GM19395 (cell line): Measurements from ENCODE around the gene MCCC2.
"Not testable (repeated sequence)": the region's sequence is repeated elsewhere in the genome, so short reads cannot be mapped to it uniquely, and the experiment has no call there.

Source experiments
- ATAC-seq: cut with Tn5 transposase; IDR thresholded peaks from one replicate; pipeline ENCODE4 v1.9.1; 2021; ENCODE audit warnings: mild to moderate bottlenecking, moderate library complexity; ENCODE audit not compliant: unreplicated experiment

MCCC2 gene

GRCh38 chr5:71658916-71659662 is 71.9 kb downstream of the MCCC2 start:
- no peak for ATAC-seq

DNA sequence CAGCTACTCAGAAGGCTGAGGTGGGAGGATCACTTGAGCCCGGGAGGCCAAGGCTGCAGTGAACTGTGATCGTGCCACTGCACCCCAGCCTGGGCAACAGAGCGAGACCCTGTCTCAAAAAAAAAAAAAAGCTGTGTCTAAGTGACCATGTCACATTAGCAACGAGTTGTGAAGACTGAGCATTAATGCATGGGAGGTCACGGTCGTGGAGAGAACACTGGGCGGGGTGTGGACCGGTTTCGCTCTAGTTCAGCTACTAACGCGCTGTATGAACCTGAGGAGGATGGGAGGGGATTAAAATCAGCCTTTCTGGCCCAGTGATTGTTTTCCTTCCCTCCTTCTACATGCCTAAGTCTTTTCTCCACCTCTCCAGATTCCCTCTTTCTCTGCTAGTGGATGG is 75.2 kb downstream of the MCCC2 start:
- no peak for ATAC-seq

GRCh38 chr5:71663191-71663969 is 76.2 kb downstream of the MCCC2 start:
- ATAC-seq = no peak

GRCh38 chr5:71664615-71665014 is 77.5 kb downstream of the MCCC2 start:
- ATAC-seq = not testable (repeated sequence)

DNA sequence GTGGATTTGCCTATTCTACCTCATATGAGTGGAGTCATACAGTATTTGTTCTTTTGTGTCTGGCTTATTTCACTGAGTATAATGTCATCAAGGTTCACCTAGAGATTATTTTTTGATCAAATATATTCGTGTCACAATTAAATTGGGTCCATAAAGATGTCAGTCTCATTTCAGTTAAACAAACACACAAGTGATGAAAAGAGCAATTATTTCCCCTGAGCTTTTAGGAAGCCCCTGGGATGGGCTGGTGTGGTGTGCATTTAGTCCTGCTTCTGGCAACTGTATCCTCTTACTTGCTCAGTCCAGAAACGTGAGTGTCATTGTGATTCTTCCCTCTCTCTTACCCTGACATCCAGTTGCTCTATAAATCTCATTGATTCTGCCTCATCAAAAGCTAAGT is 79.2 kb downstream of the MCCC2 start:
- ATAC-seq = no peak

GRCh38 chr5:71677977-71678376 is 90.8 kb downstream of the MCCC2 start:
- ATAC-seq = no peak

- no peak for ATAC-seq
Observed at GRCh38 chr5:71679714-71680113, 92.6 kb downstream of the MCCC2 start.

- no peak for ATAC-seq
Observed at GRCh38 chr5:71680510-71680909, 93.4 kb downstream of the MCCC2 start.

GRCh38 chr5:71681296-71681695 is 94.2 kb downstream of the MCCC2 start:
- ATAC-seq = no peak

- ATAC-seq = no peak
Observed at GRCh38 chr5:71684309-71684708, 97.2 kb downstream of the MCCC2 start.

GRCh38 chr5:71693828-71694427 is 106.8 kb downstream of the MCCC2 start:
- ATAC-seq = no peak

DNA sequence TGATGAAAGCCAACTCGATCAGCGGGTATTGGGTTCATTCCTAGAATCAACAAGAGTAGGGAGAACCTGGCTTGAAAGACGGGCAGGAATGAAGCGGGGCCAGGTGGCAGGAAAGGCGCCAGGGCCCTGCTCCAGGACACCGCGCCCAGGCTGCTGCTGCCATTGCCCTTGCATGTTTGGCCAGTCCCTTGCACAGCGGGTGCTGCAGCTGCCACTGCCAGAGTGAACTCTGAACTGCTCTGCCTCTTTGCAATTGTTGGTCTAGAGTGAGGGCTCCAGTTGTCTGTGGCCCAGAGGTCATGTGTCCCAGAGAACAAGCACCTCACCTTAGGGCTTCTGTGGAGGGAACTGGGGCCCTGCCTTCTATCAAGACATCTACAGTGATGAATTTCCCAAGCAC is 107.9 kb downstream of the MCCC2 start:
- ATAC-seq = no peak

- no peak for ATAC-seq
Observed at GRCh38 chr5:71695595-71695994, 108.5 kb downstream of the MCCC2 start.

GRCh38 chr5:71697967-71698366 is 110.8 kb downstream of the MCCC2 start:
- ATAC-seq = no peak

- no peak for ATAC-seq
Observed at GRCh38 chr5:71699233-71699632, 112.1 kb downstream of the MCCC2 start.

DNA sequence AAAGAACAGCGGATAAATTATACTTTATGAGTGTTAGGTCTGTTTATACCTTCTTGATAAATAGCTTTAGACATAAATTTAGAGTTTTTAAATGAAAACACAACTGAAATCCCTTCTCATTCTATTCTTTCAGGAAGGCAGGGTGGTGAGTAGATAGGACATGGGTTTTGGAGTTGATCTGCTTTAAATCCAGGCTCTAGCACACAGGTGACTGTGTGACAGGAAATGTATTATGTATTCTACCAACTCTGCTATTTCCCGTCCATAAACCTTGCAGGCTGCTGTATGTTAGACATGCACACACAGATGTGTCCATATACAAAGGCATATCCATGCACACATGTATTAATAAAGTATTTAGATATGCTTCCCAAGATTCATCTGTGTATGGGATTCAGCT is 112.6 kb downstream of the MCCC2 start:
- ATAC-seq = no peak

DNA sequence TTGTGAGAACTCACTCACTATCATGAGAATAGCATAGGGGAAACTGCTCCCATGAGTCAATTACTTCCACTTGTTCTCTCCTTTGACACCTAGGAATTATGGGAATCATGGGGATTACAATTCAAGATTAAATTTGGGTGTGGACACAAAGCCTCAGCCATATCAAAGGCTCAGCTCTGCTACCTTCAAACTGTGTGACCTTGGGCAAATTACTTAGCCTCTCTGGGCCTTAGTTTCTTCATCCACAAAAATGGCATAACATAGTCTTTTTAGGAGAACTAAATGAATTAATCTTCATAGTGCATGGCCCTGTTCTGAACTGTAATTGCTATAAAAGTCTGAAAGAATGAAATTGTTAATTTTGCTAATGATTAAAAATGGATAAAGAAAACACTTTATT is 113.7 kb downstream of the MCCC2 start:
- no peak for ATAC-seq

DNA sequence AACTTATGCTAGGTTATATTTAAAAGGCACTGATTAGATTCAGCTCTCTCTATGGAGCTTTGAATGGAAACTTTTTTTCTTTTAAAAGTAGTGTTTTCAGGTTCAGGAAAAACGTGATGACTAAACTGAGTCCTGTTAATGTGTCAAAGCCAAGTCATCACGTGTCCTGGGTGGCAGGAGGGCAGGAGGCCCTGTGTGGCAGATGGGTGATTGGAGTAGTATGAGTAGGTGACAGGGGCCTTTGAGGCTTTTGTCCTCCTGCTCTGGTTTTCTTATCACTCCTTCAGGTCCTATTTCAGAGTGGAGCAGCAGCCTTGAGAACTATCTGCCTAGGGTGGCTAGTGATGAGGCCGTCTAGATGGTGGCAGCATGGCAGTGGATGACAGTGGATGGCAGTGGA is 114.3 kb downstream of the MCCC2 start:
- no peak for ATAC-seq

DNA sequence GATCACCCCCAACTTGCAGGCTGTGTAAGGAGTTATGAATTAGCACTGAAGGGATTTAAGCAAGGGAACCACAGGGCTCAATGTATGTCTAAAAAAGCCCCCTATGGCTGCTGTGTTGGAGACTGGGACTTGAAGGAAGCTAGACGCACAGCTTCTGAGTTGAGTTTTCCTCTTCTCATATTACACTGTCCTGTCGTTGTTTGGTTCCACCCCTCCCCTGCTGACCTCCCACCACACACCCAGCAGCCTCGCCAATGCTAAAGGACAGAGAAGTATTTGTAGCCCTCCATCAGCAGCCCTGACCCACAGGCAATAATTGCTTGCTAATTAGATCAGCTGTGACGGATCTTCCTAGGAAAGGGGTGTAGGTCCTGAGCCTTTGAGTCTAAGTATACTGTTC is 116.8 kb downstream of the MCCC2 start:
- ATAC-seq = no peak

DNA sequence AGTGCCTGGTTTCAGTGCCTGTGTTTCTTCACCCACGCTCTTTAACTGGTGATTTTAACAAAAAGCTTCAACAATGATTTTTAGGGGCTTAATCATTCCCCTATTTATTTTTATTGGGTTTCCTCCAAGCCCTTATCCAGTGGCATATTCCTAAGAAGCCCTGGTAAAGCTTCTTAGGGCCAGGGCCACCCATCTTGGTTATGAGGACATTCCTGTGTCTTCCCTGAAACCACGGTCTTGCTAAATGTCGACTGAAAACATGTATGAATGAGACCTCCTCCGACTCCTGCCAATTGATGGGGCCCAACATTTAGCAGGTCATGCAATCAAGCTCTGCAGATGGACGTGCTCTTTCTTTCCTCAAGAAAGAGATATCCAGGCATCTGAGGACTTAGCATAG is 118.3 kb downstream of the MCCC2 start:
- ATAC-seq = no peak

DNA sequence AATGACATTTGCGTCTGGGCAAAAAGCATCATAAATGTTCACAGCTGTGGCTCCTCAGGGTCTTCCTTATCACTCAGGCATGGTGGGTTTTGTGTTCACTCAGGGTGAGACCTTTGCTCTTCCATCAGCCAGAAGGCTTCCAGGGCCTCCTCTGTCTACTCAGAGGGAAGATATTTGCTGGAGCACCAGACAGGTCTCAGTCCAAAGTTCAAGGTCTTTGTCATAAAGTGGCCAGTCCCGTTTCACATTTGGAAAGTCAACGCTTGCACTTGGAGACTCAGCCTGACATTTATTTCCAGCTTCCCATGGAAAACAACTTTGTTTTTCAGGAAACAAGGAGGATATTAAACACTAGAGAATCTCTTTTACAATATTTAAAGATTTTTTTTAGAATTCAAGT is 119.8 kb downstream of the MCCC2 start:
- ATAC-seq = no peak
